ENCODE measurements around the gene XYLT1. TPM values are rescaled to one million over a fixed set of nuclear protein-coding genes. Genes with fewer than 3 reads are reported as not detected.

XYLT1 gene
- total RNA-seq, 1 donor from 2014 or later = 16.4 TPM

DNA sequence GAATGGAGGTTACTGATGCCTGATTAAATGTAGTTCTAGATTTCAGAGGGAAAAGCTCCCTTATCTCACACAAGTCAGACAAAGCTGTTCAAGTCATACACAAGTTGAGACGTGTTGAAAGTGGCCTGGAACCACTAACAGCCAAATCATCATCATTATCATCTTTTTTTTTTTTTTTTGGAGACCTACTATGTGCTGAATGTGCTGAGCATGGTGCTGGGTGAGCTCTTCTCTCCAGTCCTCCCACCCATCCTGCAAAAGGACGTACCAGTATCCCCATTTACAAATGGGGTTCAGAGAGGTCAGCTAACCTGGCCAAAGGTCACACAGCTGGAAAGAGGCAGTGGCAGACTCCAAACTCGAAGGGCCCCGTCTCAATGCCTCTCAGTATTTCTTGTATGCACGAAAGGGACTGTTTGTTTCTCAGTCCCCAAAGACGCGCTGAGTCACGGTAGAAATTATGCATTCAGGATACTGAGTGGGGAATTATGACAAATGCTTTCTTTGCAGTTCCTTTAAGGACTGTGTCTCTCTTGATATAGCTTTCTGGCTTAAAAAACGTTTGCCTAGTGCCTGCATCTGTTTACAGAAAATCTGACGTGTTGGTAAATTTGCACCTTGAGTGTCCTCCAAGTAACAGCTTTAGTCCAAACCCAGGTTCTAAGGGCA lies 235.5 kb downstream of the XYLT1 start:
- no peaks in the 10 kb centered on the region for H3K27me3 Mint-ChIP-seq (ENCODE audit: insufficient read depth)
- no peak overlapping the region for H3K27ac Mint-ChIP-seq
- intact Hi-C loops (cut with micrococcal nuclease) = loop anchor here (5.0 to 10.0 kb wide), 3 partner anchors 72 to 370 kb away; no protein-coding TSS in a partner anchor
- peaks cover 29% of the 10 kb centered on the region for H3K4me1 Mint-ChIP-seq (ENCODE audit: low read depth)
- peaks cover 29% of the 10 kb centered on the region for H3K36me3 Mint-ChIP-seq (ENCODE audit: low read depth)
- peaks cover 10% of the 10 kb centered on the region for H3K9me3 Mint-ChIP-seq
- H3K4me3 Mint-ChIP-seq = no peak overlapping the region
- DNase-seq (ENCODE audit: low spot score) = no peak

- peaks cover 11% of the 10 kb centered on the region for H3K36me3 Mint-ChIP-seq (ENCODE audit: low read depth)
- no peaks in the 10 kb centered on the region for H3K27me3 Mint-ChIP-seq (ENCODE audit: insufficient read depth)
- DNase-seq (ENCODE audit: low spot score) = no peak
- intact Hi-C loops (cut with micrococcal nuclease) = loop anchor here (10.0 kb wide), 1 partner anchor 369 kb away; no protein-coding TSS in a partner anchor
- H3K27ac Mint-ChIP-seq = no peak overlapping the region
- no peaks in the 10 kb centered on the region for H3K9me3 Mint-ChIP-seq
- H3K4me1 Mint-ChIP-seq (ENCODE audit: low read depth) = peaks cover 13% of the 10 kb centered on the region
- no peak overlapping the region for H3K4me3 Mint-ChIP-seq
Observed at GRCh38 chr16:17233318-17234002, 237.3 kb downstream of the XYLT1 start.

GRCh38 chr16:17232487-17232886 lies 238.3 kb downstream of the XYLT1 start:
- Mint-ChIP-seq H3K9me3 (no peaks in the 10 kb centered on the region), H3K27ac (no peak overlapping the region), H3K27me3 (ENCODE audit: insufficient read depth) (no peaks in the 10 kb centered on the region), H3K4me3 (no peak overlapping the region), H3K36me3 (ENCODE audit: low read depth) (peaks cover 12% of the 10 kb centered on the region), H3K4me1 (ENCODE audit: low read depth) (peaks cover 11% of the 10 kb centered on the region)
- no peak for DNase-seq (ENCODE audit: low spot score)
- intact Hi-C loops (cut with micrococcal nuclease) = loop anchor here (10.0 kb wide), 1 partner anchor 368 kb away; no protein-coding TSS in a partner anchor

DNA sequence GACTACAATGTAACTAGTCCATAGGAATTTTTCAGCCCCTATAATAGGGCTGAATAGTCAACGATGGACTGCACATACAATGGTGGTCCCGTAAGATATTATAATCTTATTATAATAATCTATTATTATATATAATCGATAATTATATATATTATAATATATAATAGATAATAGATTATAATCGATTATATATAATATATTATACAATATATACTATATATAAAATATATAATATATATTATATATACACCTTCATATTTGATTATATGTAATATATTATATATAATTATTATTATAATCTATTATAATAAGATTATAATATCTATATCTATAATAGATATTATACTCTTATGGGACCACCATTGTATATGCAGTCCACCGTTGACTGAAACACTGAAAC lies 238.8 kb downstream of the XYLT1 start:
- no peak overlapping the region for H3K27ac Mint-ChIP-seq
- no peak overlapping the region for H3K4me3 Mint-ChIP-seq
- intact Hi-C loops (cut with micrococcal nuclease) = loop anchor here (10.0 kb wide), 1 partner anchor 367 kb away; no protein-coding TSS in a partner anchor
- peaks cover 12% of the 10 kb centered on the region for H3K36me3 Mint-ChIP-seq (ENCODE audit: low read depth)
- no peaks in the 10 kb centered on the region for H3K27me3 Mint-ChIP-seq (ENCODE audit: insufficient read depth)
- peaks cover 10% of the 10 kb centered on the region for H3K4me1 Mint-ChIP-seq (ENCODE audit: low read depth)
- no peaks in the 10 kb centered on the region for H3K9me3 Mint-ChIP-seq
- no peak for DNase-seq (ENCODE audit: low spot score)

GRCh38 chr16:17230932-17231581 lies 239.7 kb downstream of the XYLT1 start:
- peaks cover 9% of the 10 kb centered on the region for H3K36me3 Mint-ChIP-seq (ENCODE audit: low read depth)
- peaks cover 10% of the 10 kb centered on the region for H3K4me1 Mint-ChIP-seq (ENCODE audit: low read depth)
- no peak overlapping the region for H3K27ac Mint-ChIP-seq
- H3K4me3 Mint-ChIP-seq = no peak overlapping the region
- no peaks in the 10 kb centered on the region for H3K27me3 Mint-ChIP-seq (ENCODE audit: insufficient read depth)
- DNase-seq (ENCODE audit: low spot score) = no peak
- H3K9me3 Mint-ChIP-seq = no peaks in the 10 kb centered on the region
- intact Hi-C loops (cut with micrococcal nuclease) = loop anchor here (10.0 kb wide), 1 partner anchor 366 kb away; no protein-coding TSS in a partner anchor

DNA sequence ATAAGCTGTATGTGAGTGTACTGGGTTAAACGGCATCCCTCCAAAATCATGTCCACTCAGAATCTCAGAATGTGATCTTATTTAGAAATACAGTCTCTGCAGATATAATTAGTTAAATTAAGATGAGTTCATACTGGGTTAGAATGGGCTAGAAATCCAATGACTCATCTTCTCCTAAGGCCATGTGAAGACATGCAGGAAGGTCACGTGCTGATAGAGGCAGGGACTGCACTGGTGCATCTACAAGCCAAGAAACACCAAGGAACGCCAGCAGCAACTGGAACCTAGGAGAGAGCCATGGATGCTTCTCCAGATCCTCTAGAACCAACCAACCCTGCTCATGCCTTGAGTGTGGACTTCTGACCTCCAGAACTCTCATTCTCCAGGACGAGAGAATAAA lies 241.0 kb downstream of the XYLT1 start:
- DNase-seq (ENCODE audit: low spot score) = no peak
- Mint-ChIP-seq H3K36me3 (ENCODE audit: low read depth) (peaks cover 11% of the 10 kb centered on the region), H3K4me3 (no peak overlapping the region), H3K27ac (no peak overlapping the region), H3K9me3 (no peaks in the 10 kb centered on the region), H3K27me3 (ENCODE audit: insufficient read depth) (no peaks in the 10 kb centered on the region), H3K4me1 (ENCODE audit: low read depth) (peaks cover 16% of the 10 kb centered on the region)
- intact Hi-C loops (cut with micrococcal nuclease) = loop anchor here (10.0 kb wide), 1 partner anchor 365 kb away; no protein-coding TSS in a partner anchor

DNA sequence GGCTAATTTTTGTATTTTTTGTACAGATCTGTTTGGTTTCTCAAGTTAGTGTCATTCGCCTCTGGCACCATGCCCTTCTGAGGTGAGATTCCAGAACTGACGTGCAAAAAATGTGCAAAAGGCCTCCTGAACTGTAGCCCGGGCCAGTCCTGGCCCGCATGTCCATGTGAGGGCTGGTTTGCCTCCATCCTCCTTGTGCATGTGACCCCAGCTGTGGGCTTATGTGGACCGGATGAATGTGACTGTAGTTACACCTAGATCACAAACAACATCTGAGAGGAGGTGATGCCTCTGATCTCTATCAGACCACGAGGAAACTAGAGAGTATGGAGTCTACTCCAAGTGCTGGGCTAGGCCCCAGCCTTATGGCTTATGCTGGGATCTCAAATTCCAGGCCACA lies 241.6 kb downstream of the XYLT1 start:
- Mint-ChIP-seq H3K4me1 (ENCODE audit: low read depth) (peaks cover 18% of the 10 kb centered on the region), H3K4me3 (no peak overlapping the region), H3K27me3 (ENCODE audit: insufficient read depth) (no peaks in the 10 kb centered on the region), H3K36me3 (ENCODE audit: low read depth) (peaks cover 11% of the 10 kb centered on the region), H3K27ac (no peak overlapping the region), H3K9me3 (no peaks in the 10 kb centered on the region)
- no peak for DNase-seq (ENCODE audit: low spot score)
- intact Hi-C loops (cut with micrococcal nuclease) = no loop called here

DNA sequence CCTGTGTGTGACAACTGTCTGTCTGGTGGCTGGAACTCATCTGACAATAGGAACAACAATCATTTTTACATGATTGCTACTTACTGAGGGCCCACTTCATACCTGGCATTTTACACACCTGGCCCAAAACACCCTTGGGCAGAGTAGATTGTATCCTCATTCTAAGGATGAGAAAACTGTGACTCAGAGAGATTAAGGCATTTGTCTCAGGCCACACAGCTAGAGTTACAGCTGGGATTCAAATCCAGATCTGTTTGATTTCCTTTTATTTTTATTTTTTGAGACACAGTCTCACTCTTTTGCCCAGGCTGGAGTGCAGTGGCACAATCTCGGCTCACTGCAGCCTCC lies 242.1 kb downstream of the XYLT1 start:
- peaks cover 11% of the 10 kb centered on the region for H3K36me3 Mint-ChIP-seq (ENCODE audit: low read depth)
- no peak for DNase-seq (ENCODE audit: low spot score)
- H3K4me3 Mint-ChIP-seq = no peak overlapping the region
- H3K9me3 Mint-ChIP-seq = no peaks in the 10 kb centered on the region
- peaks cover 18% of the 10 kb centered on the region for H3K4me1 Mint-ChIP-seq (ENCODE audit: low read depth)
- intact Hi-C loops (cut with micrococcal nuclease) = no loop called here
- H3K27ac Mint-ChIP-seq = no peak overlapping the region
- no peaks in the 10 kb centered on the region for H3K27me3 Mint-ChIP-seq (ENCODE audit: insufficient read depth)

DNA sequence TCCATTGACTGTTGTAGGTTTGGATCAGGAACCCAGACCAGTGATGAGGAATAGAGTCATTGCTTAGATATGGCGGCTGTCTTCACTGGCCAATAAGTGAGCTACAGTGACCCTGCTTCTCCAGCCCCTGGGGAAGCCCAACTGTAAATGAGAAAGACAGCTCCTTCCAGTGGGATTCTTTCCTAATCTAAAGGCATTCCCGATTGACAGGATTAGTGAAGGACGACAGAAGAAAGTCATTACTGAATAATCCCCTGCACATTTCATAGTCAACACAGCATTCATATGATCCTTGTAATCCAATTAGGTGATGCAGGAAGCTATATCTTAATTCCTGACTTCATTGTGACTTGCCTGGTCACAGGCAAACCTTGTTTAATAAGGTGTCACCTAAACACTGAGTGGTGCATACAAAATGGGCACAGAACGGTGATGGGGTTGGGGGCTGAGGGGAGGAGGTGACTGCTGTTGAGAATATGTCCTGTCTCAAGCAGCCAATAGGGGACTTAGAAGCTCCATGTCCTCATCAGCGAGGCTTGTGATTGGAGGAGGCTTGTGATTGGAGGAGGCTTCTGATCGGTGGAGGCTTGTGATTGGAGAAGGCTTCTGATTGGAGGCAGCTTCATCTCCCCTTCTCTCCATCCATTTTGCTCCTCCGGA lies 242.6 kb downstream of the XYLT1 start:
- Mint-ChIP-seq H3K4me3 (no peak overlapping the region), H3K27me3 (ENCODE audit: insufficient read depth) (no peaks in the 10 kb centered on the region), H3K36me3 (ENCODE audit: low read depth) (peaks cover 14% of the 10 kb centered on the region), H3K4me1 (ENCODE audit: low read depth) (peaks cover 18% of the 10 kb centered on the region), H3K27ac (no peak overlapping the region), H3K9me3 (no peaks in the 10 kb centered on the region)
- intact Hi-C loops (cut with micrococcal nuclease) = no loop called here
- DNase-seq (ENCODE audit: low spot score) = no peak

DNA sequence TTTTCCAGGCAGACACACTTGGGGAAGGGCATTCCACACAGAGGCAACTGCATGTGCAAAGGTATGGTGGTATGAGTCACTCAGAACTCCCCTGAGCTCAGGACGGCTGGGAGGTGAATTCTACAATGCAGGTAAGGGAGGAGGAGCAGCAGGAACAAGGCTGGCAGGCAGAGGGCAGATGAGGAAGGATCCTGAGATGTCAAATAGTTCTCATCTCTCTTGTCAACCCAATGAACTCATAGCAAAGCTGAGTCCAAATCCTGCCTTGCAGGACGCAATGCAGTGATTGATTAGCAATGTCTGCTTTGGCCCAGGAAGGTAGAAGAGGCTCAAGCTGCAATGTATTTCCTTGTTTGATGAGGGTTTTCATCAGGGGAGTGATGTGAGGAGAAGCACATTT lies 243.5 kb downstream of the XYLT1 start:
- no peak overlapping the region for H3K27ac Mint-ChIP-seq
- DNase-seq (ENCODE audit: low spot score) = no peak
- no peak overlapping the region for H3K4me3 Mint-ChIP-seq
- H3K27me3 Mint-ChIP-seq (ENCODE audit: insufficient read depth) = no peaks in the 10 kb centered on the region
- H3K4me1 Mint-ChIP-seq (ENCODE audit: low read depth) = peaks cover 18% of the 10 kb centered on the region
- intact Hi-C loops (cut with micrococcal nuclease) = no loop called here
- H3K36me3 Mint-ChIP-seq (ENCODE audit: low read depth) = peaks cover 11% of the 10 kb centered on the region
- H3K9me3 Mint-ChIP-seq = no peaks in the 10 kb centered on the region

- Mint-ChIP-seq H3K4me1 (ENCODE audit: low read depth) (peaks cover 18% of the 10 kb centered on the region), H3K9me3 (no peaks in the 10 kb centered on the region), H3K27ac (no peak overlapping the region), H3K36me3 (ENCODE audit: low read depth) (peaks cover 12% of the 10 kb centered on the region), H3K27me3 (ENCODE audit: insufficient read depth) (no peaks in the 10 kb centered on the region), H3K4me3 (no peak overlapping the region)
- intact Hi-C loops (cut with micrococcal nuclease) = no loop called here
- DNase-seq (ENCODE audit: low spot score) = no peak
Observed at GRCh38 chr16:17225541-17225940, 245.2 kb downstream of the XYLT1 start.

- Mint-ChIP-seq H3K27ac (peak overlapping the region; percentile 80), H3K36me3 (ENCODE audit: low read depth) (peaks cover 12% of the 10 kb centered on the region), H3K27me3 (ENCODE audit: insufficient read depth) (no peaks in the 10 kb centered on the region), H3K4me3 (no peak overlapping the region), H3K4me1 (ENCODE audit: low read depth) (peaks cover 18% of the 10 kb centered on the region), H3K9me3 (no peaks in the 10 kb centered on the region)
- intact Hi-C loops (cut with micrococcal nuclease) = no loop called here
- DNase-seq (ENCODE audit: low spot score) = no peak
Observed at GRCh38 chr16:17224879-17225281, 245.9 kb downstream of the XYLT1 start.
